Lung (tissue), 12 donors: ENCODE results near the gene NELL2. TPM values are rescaled to one million over a fixed set of nuclear protein-coding genes. Genes with fewer than 3 reads are reported as not detected.

Experiments
- ATAC-seq: fragments of 200-7000 bp; cut with Tn5 transposase; one replicate; pipeline ENCODE4 v1.9.1; 2020; ENCODE audit warnings: moderate number of reproducible peaks; ENCODE audit not compliant: insufficient read depth, low FRiP score
- DNase-seq, 3 donors: peaks; one replicate each; pipeline ENCODE4 v3.0.0-alpha.2; 2013 to 2017
- H3K27ac ChIP-seq, 2 donors: one replicate each; pipeline ENCODE4 v1.5.1; 2013; ENCODE audit warnings: mild to moderate bottlenecking in 2 of 2, moderate library complexity in 2 of 2, control low read depth in 1 of 2, inconsistent platforms in 1 of 2, low read depth in 1 of 2, low read length in 1 of 2
- H3K27me3 ChIP-seq, 3 donors: one replicate each; pipeline ENCODE4 v1.5.1; 2013; ENCODE audit warnings: low read length in 2 of 3; ENCODE audit not compliant: control insufficient read depth in 3 of 3, insufficient read depth in 3 of 3
- H3K36me3 ChIP-seq, 4 donors: one replicate each; pipeline ENCODE4 v1.5.1; 2013; ENCODE audit warnings: low read length in 4 of 4, mild to moderate bottlenecking in 1 of 4, moderate library complexity in 1 of 4; ENCODE audit not compliant: control insufficient read depth in 4 of 4, insufficient read depth in 4 of 4
- H3K4me1 ChIP-seq, 5 donors: one replicate each; pipeline ENCODE4 v1.5.1; 2013; ENCODE audit warnings: low read length in 5 of 5, mild to moderate bottlenecking in 2 of 5, moderate library complexity in 1 of 5; ENCODE audit not compliant: control insufficient read depth in 5 of 5, insufficient read depth in 5 of 5
- H3K4me3 ChIP-seq: one replicate; pipeline ENCODE4 v1.5.1; 2013; ENCODE audit warnings: mild to moderate bottlenecking, control low read depth, moderate library complexity
- H3K9ac ChIP-seq, 2 donors: one replicate each; pipeline ENCODE4 v1.5.1; 2013; ENCODE audit warnings: low read length in 2 of 2, control low read depth in 1 of 2; ENCODE audit not compliant: insufficient read depth in 1 of 2
- H3K9me3 ChIP-seq, 4 donors: one replicate each; pipeline ENCODE4 v1.5.1; 2013; ENCODE audit warnings: low read length in 3 of 4, mild to moderate bottlenecking in 1 of 4, moderate library complexity in 1 of 4; ENCODE audit not compliant: control insufficient read depth in 4 of 4, insufficient read depth in 3 of 4
- CTCF ChIP-seq: IDR thresholded peaks from 2 replicates; pipeline ENCODE4 v1.5.1; 2012; ENCODE audit warnings: mild to moderate bottlenecking; ENCODE audit errors: control extremely low read depth, extremely low read depth
- WGBS, 2 donors: extraction: QIAGEN DNeasy Blood & Tissue Kit; methylation state at CpG; one replicate each; pipeline ENCODE4 v1.1.7; 2013; 5-methylcytosine and 5-hydroxymethylcytosine counted together
- polyA plus RNA-seq, 2 donors: library from polyadenylated mRNA; stranded (reverse); fragments of 200-250 nt; gene quantifications; one replicate each; pipeline ENCODE4 v1.2.1, GENCODE V29; 2013
- total RNA-seq, 2 donors: library from RNA; depleted of rRNA in 1 of 2; stranded (reverse); fragments of >200 nt in 1 of 2; gene quantifications; one replicate each; pipeline ENCODE4 v1.2.1, GENCODE V29; 2014 to 2021
- donor health status: control.
- donor health status: control.
- donor health status: Bipolar disorder and iron deficiency.
- donor health status: healthy.
- donor health status: DM: yes; HTN: yes; CAD: no.

NELL2 gene
- total and polyA plus RNA-seq, 4 donors, result 2.2 to 15.9 (median 8.6) TPM

GRCh38 chr12:44521702-44522101 lies 354.4 kb downstream of the NELL2 start:
- ATAC-seq, result no peak
- TF ChIP-seq CTCF, result no peak
- WGBS, 2 donors, result 74 to 84% methylated on average over 3 of the region's 3 CpGs
- Histone ChIP-seq H3K36me3 (no peaks in the 10 kb centered on the region), H3K4me3 (no peak overlapping the region), H3K4me1 (no peaks in the 10 kb centered on the region), H3K9me3 (no peaks in the 10 kb centered on the region), H3K9ac (no peak overlapping the region), H3K27me3 (no peaks in the 10 kb centered on the region), H3K27ac (no peak overlapping the region)
- no peak for DNase-seq

DNA sequence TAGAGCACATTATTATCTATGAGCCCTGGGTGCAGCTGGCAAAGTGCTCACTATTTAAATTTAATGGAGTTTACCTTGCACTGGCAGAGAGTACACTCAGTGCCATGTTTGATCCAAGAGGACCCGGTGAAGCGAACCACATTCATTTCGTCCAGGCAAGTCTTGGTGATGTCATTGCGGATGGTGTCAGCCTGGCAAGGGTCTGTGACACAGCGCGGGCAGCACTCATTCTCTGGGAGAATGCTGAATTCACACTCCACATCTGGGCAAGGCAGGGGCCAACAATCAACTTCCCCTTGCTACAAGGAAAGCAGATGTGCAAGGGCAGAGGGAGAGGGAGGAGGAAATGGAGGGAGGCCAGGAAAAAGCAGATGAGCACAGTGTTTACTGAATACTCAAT lies 356.2 kb downstream of the NELL2 start:
- Histone ChIP-seq H3K9me3 (no peaks in the 10 kb centered on the region), H3K27ac (no peak overlapping the region), H3K4me3 (no peak overlapping the region), H3K36me3 (no peaks in the 10 kb centered on the region), H3K4me1 (no peaks in the 10 kb centered on the region), H3K9ac (no peak overlapping the region), H3K27me3 (no peaks in the 10 kb centered on the region)
- TF ChIP-seq CTCF, result no peak
- 93 to 96% methylated on average over 6 of the region's 6 CpGs for WGBS, 2 donors
- no peak for DNase-seq
- no peak for ATAC-seq

DNA sequence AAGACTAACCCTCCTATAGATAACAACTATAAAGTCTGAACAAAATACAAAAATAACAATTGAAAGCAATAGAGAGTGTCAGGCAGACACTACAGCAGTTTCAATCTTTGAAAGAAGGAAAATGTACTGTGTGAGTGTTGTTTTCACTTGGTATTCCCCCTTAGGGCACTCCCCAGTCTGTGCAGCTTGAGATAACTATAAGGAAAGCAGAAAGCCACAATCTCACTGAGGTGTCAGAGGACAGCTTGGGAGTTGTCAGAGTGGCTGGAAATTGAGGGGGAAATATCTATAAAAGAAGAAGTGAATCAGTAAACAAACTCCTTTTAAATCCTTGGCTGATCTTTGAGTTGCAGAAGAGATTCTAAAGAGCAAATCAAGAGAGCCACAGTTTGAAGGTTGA lies 364.8 kb downstream of the NELL2 start:
- DNase-seq (no peak), ATAC-seq (no peak)
- no peak overlapping the region for H3K4me3 ChIP-seq
- no peaks in the 10 kb centered on the region for H3K9me3 ChIP-seq
- H3K27me3 ChIP-seq, result no peaks in the 10 kb centered on the region
- H3K9ac ChIP-seq, result no peak overlapping the region
- H3K36me3 ChIP-seq, result no peaks in the 10 kb centered on the region
- no peak overlapping the region for H3K27ac ChIP-seq
- no peak for TF ChIP-seq CTCF
- H3K4me1 ChIP-seq, result no peaks in the 10 kb centered on the region

DNA sequence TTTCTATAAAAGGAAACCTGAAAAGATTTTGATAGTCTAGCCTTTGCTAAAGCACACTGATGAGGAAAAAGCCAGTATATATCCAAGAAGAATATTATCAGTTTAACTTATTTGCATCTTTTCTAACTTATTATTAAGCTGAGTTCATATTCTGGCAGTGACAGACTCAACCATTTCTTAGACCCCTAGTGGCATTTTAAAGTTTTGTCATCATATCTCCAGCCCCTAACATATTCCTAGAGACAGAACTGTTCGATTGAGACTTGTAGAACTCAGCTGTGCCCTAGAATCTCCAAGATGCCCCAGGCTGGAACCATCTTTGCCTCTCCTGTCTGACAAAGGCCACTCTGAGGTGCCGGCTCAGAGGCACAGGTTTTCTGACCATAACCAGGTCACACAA lies 365.6 kb downstream of the NELL2 start:
- H3K4me3 ChIP-seq, result no peak overlapping the region
- H3K9ac ChIP-seq, result no peak overlapping the region
- H3K36me3 ChIP-seq, result no peaks in the 10 kb centered on the region
- no peak overlapping the region for H3K27ac ChIP-seq
- DNase-seq (no peak), ATAC-seq (no peak)
- H3K9me3 ChIP-seq, result no peaks in the 10 kb centered on the region
- WGBS, 2 donors, result 91 to 92% methylated on average over 2 of the region's 2 CpGs
- no peaks in the 10 kb centered on the region for H3K4me1 ChIP-seq
- no peak for TF ChIP-seq CTCF
- no peaks in the 10 kb centered on the region for H3K27me3 ChIP-seq
